SK-N-SH (cell line): ENCODE measurements around the gene PIAS2.

Experiments used
- EP300 ChIP-seq, 2 experiments: IDR thresholded peaks; 2 replicates each; pipeline versions ENCODE4 v1.4.0 to v1.6.1; 2012; ENCODE audit warnings: borderline replicate concordance in 1 of 2, low read depth in 1 of 2, low read length in 1 of 2
- JUND ChIP-seq: IDR thresholded peaks from 2 replicates; pipeline ENCODE4 v1.4.0; 2012
- MAX ChIP-seq: IDR thresholded peaks from 2 replicates; pipeline ENCODE4 v1.4.0; 2012; ENCODE audit warnings: low read depth
- MEF2A ChIP-seq: IDR thresholded peaks from 2 replicates; pipeline ENCODE4 v1.4.0; 2012; ENCODE audit warnings: low read depth, borderline replicate concordance
- NFIC ChIP-seq: IDR thresholded peaks from 2 replicates; pipeline ENCODE4 v1.4.0; 2012; ENCODE audit warnings: borderline replicate concordance
- POLR2AphosphoS5 ChIP-seq: IDR thresholded peaks from 2 replicates; pipeline ENCODE4 v1.6.1; 2012; ENCODE audit warnings: low read depth, low read length
- RAD21 ChIP-seq: IDR thresholded peaks from 2 replicates; pipeline ENCODE4 v1.6.1; 2012; ENCODE audit warnings: mild to moderate bottlenecking, low read length
- RFX5 ChIP-seq: IDR thresholded peaks from 2 replicates; pipeline ENCODE4 v1.6.1; 2012; ENCODE audit warnings: mild to moderate bottlenecking, improper control_type of control experiment, low read length
- TF ChIP-seq, protein P1 (sequence below): fragments of 200-600 bp; sonication (generic); IDR thresholded peaks from 2 replicates; pipeline ENCODE4 v1.6.1; 2017; ENCODE audit warnings: antibody characterized with exemption, mild to moderate bottlenecking, moderate library complexity
- TF ChIP-seq, protein P2 (sequence below): IDR thresholded peaks from 2 replicates; pipeline ENCODE4; 2012

- TF ChIP-seq, protein P1, sequence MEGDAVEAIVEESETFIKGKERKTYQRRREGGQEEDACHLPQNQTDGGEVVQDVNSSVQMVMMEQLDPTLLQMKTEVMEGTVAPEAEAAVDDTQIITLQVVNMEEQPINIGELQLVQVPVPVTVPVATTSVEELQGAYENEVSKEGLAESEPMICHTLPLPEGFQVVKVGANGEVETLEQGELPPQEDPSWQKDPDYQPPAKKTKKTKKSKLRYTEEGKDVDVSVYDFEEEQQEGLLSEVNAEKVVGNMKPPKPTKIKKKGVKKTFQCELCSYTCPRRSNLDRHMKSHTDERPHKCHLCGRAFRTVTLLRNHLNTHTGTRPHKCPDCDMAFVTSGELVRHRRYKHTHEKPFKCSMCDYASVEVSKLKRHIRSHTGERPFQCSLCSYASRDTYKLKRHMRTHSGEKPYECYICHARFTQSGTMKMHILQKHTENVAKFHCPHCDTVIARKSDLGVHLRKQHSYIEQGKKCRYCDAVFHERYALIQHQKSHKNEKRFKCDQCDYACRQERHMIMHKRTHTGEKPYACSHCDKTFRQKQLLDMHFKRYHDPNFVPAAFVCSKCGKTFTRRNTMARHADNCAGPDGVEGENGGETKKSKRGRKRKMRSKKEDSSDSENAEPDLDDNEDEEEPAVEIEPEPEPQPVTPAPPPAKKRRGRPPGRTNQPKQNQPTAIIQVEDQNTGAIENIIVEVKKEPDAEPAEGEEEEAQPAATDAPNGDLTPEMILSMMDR, result no peak
- TF ChIP-seq POLR2AphosphoS5, result no peak
- TF ChIP-seq MEF2A, result no peak
- no peak for TF ChIP-seq MAX
- TF ChIP-seq EP300 (IDR thresholded peaks at IDR 0.05; ENCODE audit: borderline replicate concordance in 1 of 2, low read depth in 1 of 2, low read length in 1 of 2), result no peak
- TF ChIP-seq RAD21, result no peak
- no peak for TF ChIP-seq JUND
- TF ChIP-seq NFIC, result no peak
- TF ChIP-seq RFX5, result no peak
- TF ChIP-seq, protein P2, sequence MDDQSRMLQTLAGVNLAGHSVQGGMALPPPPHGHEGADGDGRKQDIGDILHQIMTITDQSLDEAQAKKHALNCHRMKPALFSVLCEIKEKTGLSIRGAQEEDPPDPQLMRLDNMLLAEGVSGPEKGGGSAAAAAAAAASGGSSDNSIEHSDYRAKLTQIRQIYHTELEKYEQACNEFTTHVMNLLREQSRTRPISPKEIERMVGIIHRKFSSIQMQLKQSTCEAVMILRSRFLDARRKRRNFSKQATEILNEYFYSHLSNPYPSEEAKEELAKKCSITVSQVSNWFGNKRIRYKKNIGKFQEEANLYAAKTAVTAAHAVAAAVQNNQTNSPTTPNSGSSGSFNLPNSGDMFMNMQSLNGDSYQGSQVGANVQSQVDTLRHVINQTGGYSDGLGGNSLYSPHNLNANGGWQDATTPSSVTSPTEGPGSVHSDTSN, result no peak
These were observed 17.9 kb downstream of the PIAS2 start for GRCh38 chr18:46899274-46899948.
